A204.1 (cell line): Measurements from ENCODE around the gene CFDP1.
A peak's percentile ranks its signal among the peaks of the same experiment; 100 is the strongest.
"Not testable (repeated sequence)": the region's sequence is repeated elsewhere in the genome, so short reads cannot be mapped to it uniquely, and the experiment has no call there.

Experiments
- FAIRE-seq: peaks from 2 replicates; lab custom pipeline; 2012; peaks lifted over from hg19 to GRCh38; lab: Jason Lieb, UNC

CFDP1 gene

DNA sequence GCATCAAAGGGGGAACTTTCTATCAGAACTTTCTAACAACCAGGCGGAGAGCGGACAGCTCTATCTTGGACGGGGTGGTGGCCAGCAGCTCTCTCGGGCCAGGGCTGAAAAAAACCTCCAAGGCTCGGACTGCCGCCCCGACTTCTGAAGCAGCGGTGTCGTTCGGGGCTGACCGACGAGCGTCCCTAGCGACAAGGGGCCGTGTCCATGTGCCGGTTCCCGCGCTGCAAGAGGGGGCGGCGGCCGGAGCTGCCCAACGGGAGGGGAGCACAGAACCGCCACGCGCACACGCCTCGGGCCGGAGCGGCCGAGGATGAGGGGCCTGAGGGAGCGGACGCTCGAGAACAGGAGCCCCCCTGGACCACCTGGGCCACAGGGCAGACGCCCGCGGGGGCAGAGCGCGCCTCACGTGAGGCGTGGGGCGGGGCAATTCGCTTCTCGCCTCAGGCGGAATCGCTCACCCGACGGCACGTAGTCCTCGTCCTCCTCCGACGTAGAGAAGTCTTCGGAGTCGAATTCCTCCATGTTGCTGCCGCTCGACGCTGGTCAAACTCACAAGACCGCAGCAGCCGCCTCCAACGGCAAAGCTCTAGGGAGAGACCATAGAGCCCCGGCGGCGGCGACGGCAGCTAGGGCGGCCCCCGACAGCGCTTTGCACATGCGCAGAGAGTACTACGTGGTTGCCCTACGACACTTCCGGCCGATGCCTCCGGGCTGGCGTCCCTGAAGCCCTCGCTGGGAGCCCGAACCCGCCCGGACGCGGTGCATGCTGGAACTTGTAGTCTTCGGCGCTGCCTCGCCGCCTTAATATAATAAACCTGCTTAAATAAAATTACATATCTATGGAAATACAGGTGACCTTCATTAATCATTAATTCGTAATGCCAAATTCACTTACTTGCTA, at the start of gene CFDP1:
CFDP1 (minus strand) TSS at position 676 of the 904 bp plus-strand sequence; CDS start at position 525, 151 bp downstream.
- FAIRE-seq, result no peak

DNA sequence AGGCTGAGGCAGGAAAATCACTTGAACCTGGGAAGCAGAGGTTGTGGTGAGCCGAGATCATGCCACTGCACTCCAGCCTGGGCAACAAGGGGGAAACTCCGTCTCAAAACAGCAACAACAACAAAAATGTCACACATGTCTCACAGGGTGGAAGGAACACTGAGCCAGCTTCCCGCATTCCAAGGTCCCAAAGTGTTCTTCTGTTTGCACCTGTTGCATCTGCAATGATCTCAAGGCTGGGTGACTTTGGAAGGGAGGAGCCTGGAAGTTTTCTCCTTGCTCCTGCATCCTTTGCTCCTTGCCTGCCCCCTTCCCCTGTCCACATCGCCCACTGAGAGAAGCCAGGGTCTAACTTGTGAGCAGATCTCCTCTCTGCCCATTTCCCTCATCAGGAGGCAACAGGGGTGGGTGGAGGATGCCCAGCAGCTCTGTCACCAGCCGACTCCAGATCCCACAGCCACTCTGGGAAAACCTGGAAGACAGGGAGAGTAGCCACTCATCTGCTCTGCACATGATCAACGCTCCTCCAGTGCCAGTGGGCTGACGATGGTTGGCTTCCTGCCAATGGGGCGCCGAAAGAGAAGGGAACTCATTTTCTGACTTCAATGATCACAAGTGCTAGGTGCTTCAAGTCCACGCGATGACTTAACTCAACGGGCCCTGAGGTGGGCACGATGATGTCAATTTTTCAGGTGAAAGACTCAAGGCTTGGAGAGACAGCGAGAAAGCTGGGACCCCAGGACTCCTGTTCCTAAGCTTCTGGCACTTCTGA, 49.3 kb upstream of the CFDP1 start:
- no peak for FAIRE-seq

DNA sequence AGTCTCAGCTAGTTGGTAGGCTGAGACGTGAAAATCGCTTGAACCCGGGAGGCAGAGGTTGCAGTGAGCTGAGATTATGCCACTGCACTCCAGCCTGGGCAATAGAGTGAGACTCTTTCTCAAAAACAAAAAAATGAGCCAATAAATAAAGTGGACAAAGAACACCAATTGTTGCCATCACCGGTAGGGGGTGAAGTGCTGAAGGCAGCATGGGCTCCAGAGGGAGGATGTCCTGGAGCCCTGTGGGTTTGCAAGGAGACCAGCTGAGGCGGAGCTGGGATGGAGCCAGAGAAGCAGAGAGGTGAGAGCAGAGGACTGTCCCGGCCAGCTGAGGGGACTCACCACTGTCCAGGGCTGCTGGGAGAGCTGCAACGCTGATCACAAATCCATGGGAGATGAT, 48.2 kb upstream of the CFDP1 start:
- FAIRE-seq, result no peak

DNA sequence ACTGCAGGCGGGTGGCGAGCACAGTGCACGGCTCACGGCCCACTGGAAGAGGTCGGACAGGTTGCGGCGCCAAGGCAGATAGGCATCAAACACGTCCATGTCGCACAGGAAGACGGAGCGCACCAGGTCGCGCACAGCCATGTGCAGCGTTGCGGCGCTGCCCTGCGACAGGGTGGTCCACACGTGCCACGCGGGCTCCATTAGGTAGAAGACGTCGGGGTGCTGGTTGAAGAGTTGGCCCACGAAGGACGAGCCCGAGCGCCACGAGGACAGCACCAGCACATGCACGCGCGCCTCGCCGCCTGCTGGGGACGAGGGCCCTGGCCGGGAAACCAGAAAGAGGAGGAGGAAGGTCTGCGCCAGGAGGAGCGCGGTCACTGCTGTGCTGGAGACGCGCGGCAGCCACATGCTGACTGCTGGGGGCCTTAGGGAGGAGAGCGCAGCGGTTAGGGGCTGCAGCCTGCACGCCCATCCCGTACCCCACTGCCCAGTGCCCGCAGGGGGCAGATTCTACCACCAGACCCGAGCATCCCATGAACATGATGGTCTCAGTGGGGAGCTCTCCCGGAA, 46.2 kb upstream of the CFDP1 start:
- no peak for FAIRE-seq

DNA sequence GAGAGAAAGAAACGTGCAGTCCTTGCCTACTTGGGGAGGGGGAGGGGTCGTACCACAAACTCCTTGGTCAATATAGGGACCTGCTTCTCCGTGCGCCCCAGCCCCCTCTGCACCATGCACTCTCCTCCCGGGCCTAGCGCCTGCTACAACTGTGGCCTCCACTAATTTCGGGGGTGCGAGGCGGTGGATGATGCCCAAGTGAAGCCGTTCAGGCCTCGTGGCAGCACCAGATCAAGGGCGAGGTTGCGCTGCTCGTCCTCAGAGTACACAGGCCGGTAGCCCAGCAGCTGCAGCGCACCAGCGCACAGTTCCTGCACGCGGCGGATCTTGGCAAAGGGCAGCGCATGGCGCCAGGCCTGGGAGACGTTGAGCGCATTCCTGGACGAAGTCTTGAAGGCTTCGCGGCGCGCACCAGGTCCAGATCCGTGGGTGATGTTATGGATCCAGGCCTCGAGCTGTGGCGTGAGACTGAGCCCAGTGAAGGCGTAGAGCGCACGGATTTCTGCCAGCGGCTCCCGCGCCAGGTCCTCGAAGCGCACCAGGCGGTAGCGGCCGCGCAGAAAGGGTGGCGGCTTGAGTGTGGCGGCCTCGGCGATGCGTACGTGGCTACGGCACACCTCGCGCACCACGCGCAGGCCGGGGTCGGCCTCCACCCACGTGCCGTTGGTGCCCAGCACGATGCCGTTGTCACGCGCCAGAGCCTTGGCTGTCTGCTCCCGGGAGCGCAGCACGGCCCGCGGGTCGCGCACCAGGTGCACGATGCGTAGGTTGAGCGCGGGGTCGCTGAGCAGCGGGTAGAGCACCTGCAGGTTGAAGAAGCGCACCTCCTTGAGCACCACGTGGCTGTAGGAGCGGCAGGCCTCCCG, 45.4 kb upstream of the CFDP1 start:
- FAIRE-seq, result no peak

DNA sequence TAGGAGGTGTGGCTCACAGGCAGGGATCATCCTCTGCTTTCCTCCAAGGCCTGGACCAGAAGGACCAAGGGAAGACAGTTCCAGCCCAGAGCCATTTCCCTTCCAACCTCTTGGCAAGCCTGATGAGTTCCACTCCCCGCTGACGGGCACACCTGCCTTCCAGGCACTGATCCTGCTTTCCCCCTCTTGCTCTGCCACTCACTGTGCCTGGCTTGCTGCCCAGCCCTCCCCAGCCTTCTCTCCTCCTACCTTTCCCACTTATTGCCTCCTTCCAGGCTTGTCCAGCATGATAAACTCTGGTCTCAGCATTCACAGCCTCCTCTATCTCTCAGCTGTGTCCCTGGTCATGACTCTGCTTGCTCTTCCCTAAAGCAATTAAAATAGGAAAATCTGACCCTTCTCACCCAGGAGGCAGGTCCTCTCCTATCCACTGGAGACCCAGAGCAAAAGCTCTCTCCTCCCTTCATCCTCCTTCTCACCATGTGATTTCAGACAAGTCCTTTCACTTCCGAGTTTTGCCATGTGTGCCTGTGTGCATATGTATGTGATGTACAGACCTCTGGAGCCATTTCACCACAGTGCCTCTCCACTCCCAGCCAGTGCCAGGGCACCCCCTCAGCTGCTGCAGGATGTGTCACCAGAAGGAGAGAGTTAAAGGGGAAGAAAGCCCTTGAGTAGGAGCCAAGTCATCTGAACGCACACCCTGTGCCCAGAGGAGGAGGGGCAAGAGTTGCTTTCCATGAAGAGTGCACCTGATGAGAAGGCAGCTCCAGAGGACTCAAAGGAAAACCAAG, 44.6 kb upstream of the CFDP1 start:
- FAIRE-seq, result no peak

DNA sequence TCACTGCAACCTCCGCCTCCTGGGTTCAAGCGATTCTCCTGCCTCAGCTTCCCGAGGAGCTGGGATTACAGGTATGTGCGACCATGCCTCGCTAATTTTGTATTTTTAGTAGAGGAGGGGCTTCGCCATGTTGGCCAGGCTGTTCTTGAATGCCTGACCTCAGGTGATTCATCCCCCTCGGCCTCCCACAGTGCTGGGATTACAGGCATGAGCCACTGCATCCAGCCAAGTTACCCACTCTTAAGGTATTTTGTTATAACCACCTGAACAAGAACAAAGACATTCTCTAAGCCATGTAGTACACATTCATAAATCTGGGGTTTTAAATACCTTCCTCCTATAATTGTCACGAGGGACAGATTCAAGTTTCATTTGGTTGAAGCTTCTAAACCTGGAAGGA, 43.5 kb upstream of the CFDP1 start:
- no peak for FAIRE-seq

DNA sequence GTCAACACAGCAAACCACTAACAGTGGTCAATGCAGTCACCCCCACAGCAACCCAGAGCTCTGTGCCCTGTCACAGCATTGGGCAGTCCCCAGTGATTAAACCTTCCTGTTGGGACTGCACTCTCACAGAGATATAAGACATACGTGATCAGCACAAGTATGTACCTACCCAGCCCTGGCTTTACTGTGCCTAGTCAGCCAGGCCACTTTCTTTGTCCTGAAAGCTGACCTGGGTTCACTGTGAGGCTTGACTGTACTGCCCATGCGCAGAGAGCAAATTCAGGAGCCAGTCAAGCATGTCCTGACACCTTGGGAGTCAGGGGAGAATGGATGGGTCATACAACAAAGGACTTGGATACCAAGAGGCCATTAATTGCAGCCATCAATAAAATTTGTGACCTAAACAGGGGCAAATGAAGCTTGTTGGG, 42.1 kb upstream of the CFDP1 start:
- FAIRE-seq, result no peak

DNA sequence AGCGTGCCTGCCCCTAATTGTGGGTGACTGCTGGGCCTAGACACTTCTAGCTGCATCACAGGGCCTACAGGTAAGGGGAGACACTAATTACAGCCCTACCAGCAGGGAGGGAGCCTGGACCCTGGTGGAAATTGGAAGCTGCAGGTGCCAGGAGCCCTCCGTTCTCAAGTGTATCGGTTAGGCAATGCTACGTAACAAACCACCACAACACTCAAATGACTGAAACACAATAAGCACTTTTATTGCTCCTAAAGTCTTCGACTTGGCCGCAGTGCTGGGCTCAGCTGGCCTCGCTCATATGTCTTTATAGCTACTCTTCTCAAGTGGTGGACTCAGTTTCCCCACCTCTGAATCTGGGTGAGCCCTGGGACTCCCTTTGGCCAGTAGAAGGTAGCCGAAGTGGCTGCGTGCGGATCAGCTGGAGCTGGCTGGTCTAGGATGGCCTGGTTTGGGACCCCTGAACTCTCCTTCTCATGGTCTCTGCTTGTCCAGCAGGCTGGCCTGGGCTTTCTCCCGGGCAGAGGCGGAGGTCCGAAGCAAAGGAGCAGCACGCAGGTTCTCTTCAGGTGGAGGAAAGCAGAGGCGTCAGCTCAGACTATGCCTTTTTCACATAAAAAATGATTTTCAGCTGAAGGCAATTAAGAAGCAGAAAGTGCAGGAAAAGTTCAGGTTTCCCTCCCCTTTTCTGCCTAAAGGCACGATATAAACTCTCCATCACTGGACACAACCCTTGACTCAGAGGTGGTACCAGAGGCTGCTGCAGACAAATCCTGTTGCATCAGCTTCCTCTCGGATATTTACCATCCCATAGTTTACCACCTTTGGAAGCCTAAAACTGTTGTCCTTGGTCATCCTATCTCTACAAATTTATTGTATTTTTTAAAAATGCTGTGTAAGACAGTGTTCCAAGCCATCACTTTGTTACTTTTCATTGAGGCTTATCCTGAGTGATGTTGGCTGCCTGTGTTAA, 39.9 kb upstream of the CFDP1 start:
- no peak for FAIRE-seq

DNA sequence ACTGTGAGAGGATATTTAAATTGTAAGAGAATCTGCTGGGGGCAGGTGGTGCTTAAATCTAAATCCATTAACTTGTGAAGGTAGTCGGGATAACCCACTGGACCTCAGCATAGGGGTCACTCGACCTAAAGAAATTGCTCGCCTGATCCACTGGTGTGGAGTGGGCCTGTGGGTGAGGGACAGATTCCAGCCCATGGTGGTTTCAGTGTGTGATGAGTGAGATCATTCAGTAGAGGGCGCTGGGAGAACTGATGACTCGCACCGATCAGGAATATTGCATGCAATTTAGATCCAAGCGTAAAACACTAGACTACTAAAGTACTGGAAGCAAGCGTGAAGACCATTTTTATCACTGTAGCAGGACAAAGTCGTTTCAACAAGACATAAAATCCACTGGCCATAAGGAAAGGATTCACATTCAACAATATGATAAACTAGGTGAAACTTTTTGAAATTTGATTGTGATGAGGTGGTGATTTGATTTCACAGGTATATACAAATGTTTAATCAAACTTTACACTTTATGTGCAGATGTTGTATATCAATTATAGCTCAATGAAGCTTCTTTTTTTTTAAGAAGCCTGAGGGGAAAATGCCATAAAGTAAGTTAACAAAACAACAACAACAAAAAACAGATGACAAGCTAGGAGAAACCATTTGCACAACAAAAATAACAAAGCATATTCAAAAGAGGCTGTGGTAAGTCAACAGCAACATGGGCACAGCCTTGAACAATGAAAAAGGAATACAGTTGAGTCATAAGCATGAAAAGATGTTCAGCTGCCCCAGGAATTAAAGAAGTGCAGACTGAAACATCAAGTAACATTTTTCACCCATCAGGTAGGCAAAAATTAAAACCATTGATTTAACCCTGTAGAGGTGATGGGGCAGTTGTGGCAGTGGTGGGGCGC, 38.7 kb upstream of the CFDP1 start:
- peak; percentile 55 for FAIRE-seq

DNA sequence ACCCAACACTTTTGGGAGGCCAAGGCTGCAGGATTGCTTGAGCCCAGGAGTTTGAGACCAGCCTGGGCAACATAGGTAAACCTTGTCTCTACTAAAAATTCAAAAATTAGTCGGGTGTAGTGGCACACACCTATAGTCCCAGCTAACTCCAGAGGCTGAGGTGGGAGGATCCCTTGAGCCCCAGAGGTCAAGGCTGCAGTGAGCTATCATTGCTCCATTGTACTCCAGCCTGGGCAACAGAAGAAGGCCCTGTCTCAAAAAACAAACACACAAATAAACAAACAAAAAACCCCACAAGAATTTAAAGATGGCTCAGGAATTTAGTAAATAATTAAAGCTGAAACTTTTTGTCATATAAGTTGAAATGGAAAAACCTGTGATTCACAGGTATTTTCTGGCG, 33.5 kb upstream of the CFDP1 start:
- FAIRE-seq, result no peak

DNA sequence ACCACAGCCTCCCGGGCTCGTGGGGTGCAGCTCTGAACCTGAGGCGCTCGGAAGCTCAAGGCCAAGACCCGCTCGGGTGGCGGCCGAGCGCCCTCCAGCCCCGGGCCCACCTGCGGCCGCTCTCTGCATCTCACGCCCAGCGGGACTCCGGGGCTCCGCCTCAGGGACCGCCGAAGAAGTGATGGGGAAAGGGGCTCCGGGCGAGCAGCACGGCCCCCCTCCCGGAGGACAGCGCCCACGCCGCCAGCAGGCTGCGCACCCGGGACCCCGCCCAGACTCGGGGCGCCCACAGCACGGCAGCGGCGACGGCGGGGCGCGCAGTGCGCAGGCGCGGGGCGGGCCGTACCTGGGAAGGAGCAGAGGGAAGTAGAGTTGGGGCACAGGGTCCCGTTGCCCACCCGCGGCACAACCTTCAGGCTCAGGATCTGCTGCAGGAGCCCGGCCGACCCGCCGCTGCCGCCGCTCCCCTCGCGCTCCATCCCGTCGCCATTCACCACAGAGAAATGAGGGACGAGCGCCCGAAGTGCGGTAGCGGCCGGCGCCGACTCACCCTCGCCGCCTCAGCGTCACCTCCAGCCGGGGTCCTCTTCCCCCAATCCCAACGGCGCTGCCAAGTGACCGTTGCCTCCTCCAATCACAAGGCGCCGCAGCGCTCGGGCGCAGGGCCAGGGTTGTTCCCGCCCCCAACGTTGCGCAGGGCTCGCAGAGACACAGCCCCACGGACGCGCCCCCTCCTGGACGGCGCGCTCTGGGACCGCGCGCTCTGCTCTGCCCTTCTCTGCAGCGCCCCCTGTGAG, 31.0 kb upstream of the CFDP1 start, which contains the start of gene TMEM170A:
TMEM170A (minus strand) TSS at position 568 of the 797 bp plus-strand sequence; CDS start at position 479, 89 bp downstream.
- peak; percentile 90 for FAIRE-seq

DNA sequence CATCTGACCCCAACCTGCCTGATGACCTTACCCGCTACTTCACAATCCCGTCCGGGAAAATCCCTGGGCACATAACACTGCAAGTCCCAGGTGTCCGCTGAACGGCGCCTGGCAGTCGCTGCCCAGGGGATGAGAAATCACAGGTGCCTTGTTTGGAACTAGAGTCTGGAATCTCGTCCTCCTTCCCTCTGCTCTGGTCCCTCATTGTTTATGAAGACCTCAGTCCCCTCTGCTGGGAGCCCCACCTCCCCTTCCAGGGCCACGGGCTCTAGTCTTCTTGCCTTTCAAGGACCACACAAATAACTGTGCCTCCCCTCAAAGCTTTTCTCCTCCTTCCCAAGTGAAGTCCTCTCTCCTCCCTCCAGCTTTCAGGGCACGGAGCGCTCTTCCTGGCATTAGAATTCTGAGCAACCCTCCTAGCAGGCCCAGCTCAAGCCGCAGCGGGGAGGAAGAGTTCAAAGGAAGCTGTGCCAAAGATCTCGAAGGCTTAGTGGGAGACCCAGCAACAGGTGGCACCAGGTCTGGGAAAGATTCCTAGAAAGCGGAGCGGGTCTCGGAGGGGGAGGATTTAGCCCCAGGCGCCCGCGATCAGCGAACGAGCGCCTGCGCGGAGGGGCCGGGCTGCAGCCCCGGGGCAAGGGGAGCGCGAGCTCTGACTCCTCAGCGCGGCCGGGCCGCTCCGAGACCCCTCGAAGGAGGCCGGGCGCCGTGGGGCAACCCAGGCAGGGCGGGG, 30.3 kb upstream of the CFDP1 start:
- FAIRE-seq, result not testable (repeated sequence)

DNA sequence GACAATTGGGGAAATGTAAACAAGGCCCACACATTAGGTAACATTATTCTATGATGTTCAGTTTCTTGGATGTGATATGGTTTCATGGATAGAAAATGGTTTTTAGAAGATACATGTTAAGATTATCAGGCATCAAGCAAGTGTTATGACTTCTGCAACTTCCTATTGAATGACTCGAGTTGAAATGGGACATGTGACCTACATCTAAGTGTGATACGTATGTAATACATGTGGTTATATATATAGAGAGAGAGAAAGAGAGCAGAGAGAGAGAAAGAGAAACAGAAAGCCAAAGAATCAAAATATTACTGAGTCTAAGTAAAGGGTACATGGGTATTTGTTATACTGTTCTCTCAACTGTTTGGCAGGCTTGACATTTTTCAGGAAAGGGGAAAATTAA, 29.5 kb upstream of the CFDP1 start:
- no peak for FAIRE-seq

DNA sequence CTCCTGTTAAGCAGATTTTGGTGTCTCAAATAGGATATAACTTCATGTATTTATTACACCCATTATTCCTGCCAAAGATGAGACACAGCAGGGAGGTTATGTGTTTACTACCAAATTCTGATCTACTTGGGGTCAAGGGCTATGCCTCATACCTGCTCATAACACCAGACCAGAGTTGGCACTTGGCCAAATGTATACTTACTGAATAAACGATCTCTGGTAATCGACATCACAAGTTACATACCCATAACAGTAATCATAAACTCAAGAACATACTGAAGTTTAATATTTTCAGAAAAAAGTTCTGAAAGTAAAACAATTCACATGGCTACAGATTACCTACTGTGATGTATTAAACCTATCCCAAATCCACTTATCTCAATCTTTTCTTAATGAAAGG, 28.3 kb upstream of the CFDP1 start:
- FAIRE-seq, result no peak

DNA sequence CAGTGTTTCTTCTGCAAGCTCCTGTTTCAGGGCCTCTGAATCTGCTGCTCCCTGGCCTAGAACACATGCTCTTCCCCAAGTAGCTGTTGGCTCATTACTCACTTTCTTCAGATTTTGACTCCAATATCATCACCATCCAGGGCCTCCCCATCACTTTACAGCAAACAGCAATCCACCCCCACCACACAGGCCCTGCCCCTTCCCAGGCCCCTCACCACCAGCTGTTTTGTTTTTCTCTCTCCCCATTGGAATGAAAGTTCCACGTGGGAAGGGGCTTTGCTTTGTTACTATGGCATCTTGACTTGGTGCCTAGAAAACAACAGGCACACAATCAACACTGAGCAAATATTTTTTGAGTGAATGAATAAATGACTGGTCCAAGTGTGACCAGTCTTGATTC, 27.1 kb upstream of the CFDP1 start:
- no peak for FAIRE-seq

DNA sequence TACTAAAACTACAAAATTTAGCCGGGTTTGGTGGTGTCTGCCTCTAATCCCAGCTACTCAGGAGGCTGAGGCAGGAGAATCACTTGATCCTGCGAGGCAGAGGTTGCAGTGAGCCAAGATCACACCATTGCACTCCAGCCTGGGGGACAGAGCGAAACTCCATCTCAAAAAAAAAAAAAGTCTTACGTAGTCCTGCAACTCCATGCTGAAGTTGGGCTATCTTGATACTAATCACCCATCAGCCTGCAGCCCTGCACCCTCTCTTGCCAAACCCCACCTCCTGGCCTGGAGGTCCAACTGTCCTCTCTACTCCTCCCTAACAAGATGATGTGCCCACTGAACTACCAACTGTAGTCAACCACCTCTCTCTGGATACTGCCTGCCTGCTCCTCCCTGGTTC, 26.4 kb upstream of the CFDP1 start:
- no peak for FAIRE-seq
